A673 (cell line): ENCODE data around the gene DYDC2. TPM values are rescaled to one million over a fixed set of nuclear protein-coding genes. Genes with fewer than 3 reads are reported as not detected.

ENCODE experiments used
- BruUV-seq: library from RNA; stranded (reverse); fragments of 400-500 nt; replicated peaks from 2 replicates; lab custom pipeline; 2021; lab: Mats Ljungman, UMichigan
- CTCF ChIA-PET: fragments of 300-600 bp; sonication (Branson Sonifier 250); formaldehyde crosslinking; loops from one replicate; lab custom pipeline; 2022; ENCODE audit warnings: antibody characterized with exemption; lab: Charles Lee
- POLR2A ChIA-PET: fragments of 300-600 bp; sonication (Branson Sonifier 250); formaldehyde crosslinking; loops from one replicate; lab custom pipeline; 2022; ENCODE audit warnings: antibody characterized with exemption; ENCODE audit not compliant: low non-redundant PET; lab: Charles Lee
- DNase-seq: peaks from one replicate; pipeline ENCODE4 v3.0.0-alpha.2; 2015; ENCODE audit warnings: low spot score
- H3K27ac ChIP-seq: fragments of 200-600 bp; sonication (generic); 2 replicates; pipeline ENCODE4 v1.5.1; 2016; ENCODE audit warnings: mixed run types, low read depth, mild to moderate bottlenecking, mixed read lengths, antibody characterized with exemption, low read length; ENCODE audit not compliant: poor library complexity, severe bottlenecking
- H3K27me3 ChIP-seq: fragments of 200-600 bp; sonication (generic); replicated peaks from 2 replicates; pipeline ENCODE4 v1.6.1; 2017; ENCODE audit warnings: mixed run types, low read depth, mild to moderate bottlenecking, mixed read lengths, antibody characterized with exemption, low read length; ENCODE audit not compliant: insufficient read depth, poor library complexity
- H3K36me3 ChIP-seq: fragments of 200-600 bp; sonication (generic); 2 replicates; pipeline ENCODE4 v1.6.1; 2016; ENCODE audit warnings: mixed run types, mild to moderate bottlenecking, mixed read lengths, antibody characterized with exemption, low read length; ENCODE audit not compliant: insufficient read depth, poor library complexity, severe bottlenecking
- H3K4me1 ChIP-seq: fragments of 200-600 bp; sonication (generic); 2 replicates; pipeline ENCODE4 v1.6.1; 2017; ENCODE audit warnings: mixed run types, mild to moderate bottlenecking, mixed read lengths, antibody characterized with exemption, low read length; ENCODE audit not compliant: insufficient read depth, poor library complexity, severe bottlenecking
- H3K4me3 ChIP-seq: fragments of 200-600 bp; sonication (generic); 2 replicates; pipeline ENCODE4 v1.5.1; 2016; ENCODE audit warnings: low read depth, mixed run types, mild to moderate bottlenecking, mixed read lengths, low read length; ENCODE audit not compliant: poor library complexity, severe bottlenecking
- H3K9me3 ChIP-seq: fragments of 200-600 bp; sonication (generic); 2 replicates; pipeline ENCODE4 v1.6.1; 2016; ENCODE audit warnings: mixed run types, low read depth, mild to moderate bottlenecking, mixed read lengths, antibody characterized with exemption, low read length; ENCODE audit not compliant: poor library complexity, severe bottlenecking
- EZH2 ChIP-seq: fragments of 200-600 bp; sonication (generic); IDR thresholded peaks from 2 replicates; pipeline ENCODE4 v1.6.1; 2017; ENCODE audit warnings: borderline replicate concordance, low read depth, mild to moderate bottlenecking, mixed read lengths, antibody characterized with exemption, low read length; ENCODE audit not compliant: poor library complexity, severe bottlenecking
- intact Hi-C: fragments of 100-400 bp; cut with micrococcal nuclease; formaldehyde crosslinking; loops from one replicate; pipeline ENCODE4 v1.10.0; 2022; ENCODE audit not compliant: unreplicated experiment
- total RNA-seq: library from RNA; stranded (reverse); gene quantifications from 2 replicates; pipeline ENCODE4 v1.2.3, GENCODE V29; 2021
- TF ChIP-seq, protein P1 (sequence below): fragments of 300-800, 200-600 bp; sonication (generic); conservative IDR thresholded peaks from 2 replicates; pipeline ENCODE4 v1.5.1; 2017; ENCODE audit warnings: low read depth, mild to moderate bottlenecking, antibody characterized with exemption, low read length, moderate library complexity, mixed read lengths

The DYDC2 gene
- total RNA-seq, 1 experiment from 2014 or later: not detected

DNA sequence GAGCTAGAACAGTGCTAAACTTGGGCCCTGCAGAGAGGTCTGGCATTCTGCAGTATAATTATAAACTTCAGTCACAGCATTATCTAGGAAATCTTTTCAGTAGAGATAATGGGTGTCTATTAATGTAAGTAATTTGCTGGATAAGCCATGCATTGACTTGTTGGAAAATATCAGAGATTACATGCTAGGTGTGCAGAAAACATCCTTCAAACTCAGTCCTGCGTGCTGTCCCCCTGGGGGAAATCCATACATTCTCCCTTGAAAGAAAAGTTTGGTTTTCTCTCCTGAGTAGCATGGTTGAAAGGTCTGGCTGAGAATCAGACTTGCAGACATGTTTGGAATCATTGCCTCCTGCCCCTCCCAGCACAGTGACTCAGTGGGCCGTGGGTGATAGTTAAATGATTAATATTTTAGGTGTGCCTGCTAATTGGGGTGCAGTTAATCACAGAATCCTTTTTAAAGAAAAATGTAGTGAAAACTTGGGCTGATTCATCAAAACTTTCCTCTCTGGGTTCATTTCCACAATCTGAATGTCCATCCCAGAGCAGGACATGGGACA lies 37.9 kb downstream of the DYDC2 start:
- DNase-seq: no peak
- Histone ChIP-seq H3K4me3 (no peak overlapping the region), H3K27me3 (no peaks in the 10 kb centered on the region), H3K27ac (no peak overlapping the region), H3K9me3 (no peaks in the 10 kb centered on the region), H3K36me3 (no peaks in the 10 kb centered on the region), H3K4me1 (no peaks in the 10 kb centered on the region)
- TF ChIP-seq EZH2: no peak
- CTCF ChIA-PET: interaction anchor here (0.6 kb wide), 1 partner anchor 111 kb away, joined by 3 read pairs; no protein-coding TSS in a partner anchor
- no TSS peak for BruUV-seq
- POLR2A ChIA-PET: interaction anchor here (0.6 kb wide), 1 partner anchor 182 kb away, joined by 8 read pairs; no protein-coding TSS in a partner anchor
- intact Hi-C loops: no loop called here

DNA sequence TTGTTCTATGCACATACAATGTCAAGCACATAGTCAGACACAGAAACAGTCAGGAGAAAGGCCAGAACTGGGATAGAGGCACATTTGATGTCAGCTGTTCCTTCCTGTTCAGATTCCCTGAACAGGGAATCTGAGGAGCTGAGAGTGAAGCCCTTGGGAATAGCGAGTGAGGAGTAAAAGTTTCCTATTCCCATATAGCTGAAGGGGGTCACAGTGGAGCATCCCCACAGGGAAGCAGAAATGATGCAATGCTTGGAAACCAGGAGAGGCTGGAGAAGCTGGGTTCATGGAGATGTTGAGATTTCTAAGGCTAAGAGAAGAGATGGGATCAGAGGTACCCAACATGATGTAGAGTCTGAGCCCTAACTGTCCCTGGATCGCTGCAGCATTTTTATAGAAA lies 40.4 kb downstream of the DYDC2 start:
- CTCF ChIA-PET: interaction anchor here (0.7 kb wide), 1 partner anchor 14 kb away, joined by 3 read pairs; no protein-coding TSS in a partner anchor
- no TSS peak for BruUV-seq
- H3K27me3 ChIP-seq: no peaks in the 10 kb centered on the region
- no peak overlapping the region for H3K4me3 ChIP-seq
- TF ChIP-seq, protein P1, sequence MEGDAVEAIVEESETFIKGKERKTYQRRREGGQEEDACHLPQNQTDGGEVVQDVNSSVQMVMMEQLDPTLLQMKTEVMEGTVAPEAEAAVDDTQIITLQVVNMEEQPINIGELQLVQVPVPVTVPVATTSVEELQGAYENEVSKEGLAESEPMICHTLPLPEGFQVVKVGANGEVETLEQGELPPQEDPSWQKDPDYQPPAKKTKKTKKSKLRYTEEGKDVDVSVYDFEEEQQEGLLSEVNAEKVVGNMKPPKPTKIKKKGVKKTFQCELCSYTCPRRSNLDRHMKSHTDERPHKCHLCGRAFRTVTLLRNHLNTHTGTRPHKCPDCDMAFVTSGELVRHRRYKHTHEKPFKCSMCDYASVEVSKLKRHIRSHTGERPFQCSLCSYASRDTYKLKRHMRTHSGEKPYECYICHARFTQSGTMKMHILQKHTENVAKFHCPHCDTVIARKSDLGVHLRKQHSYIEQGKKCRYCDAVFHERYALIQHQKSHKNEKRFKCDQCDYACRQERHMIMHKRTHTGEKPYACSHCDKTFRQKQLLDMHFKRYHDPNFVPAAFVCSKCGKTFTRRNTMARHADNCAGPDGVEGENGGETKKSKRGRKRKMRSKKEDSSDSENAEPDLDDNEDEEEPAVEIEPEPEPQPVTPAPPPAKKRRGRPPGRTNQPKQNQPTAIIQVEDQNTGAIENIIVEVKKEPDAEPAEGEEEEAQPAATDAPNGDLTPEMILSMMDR: no peak
- no peak for TF ChIP-seq EZH2
- H3K4me1 ChIP-seq: no peaks in the 10 kb centered on the region
- no peaks in the 10 kb centered on the region for H3K36me3 ChIP-seq
- no peaks in the 10 kb centered on the region for H3K9me3 ChIP-seq
- no peak overlapping the region for H3K27ac ChIP-seq
- DNase-seq: no peak
- POLR2A ChIA-PET: no interaction called here
- intact Hi-C loops: no loop called here

DNA sequence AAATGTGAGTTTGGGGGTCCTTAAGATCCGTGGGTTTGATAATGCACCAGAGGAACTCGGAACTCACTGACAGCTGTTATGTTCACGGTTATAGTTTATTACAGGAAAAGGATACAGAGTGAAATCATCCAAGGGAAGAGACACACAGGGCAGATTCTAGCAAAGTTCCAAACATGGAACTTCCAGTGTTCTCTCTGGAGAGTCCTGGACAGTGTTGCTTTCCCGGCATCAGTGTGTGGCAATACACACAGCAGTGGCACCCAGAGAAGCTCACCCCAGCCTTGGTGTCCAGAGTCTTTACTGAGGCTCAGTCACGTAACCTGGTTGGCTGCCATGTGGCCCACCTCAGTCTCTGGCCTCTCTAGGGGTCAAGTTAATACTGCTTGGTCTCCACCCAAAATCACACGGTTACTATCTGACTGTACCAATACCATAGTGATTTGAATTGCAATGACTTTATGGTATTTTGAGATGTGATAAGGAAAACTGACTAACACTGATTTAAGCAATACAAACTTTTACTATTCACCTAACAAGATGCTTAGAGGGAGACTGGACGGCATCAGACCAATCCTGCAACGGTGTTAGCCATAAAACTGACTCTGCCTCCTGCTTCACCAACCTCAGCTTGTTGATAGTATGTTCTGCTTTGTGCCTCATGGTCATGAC lies 43.7 kb downstream of the DYDC2 start:
- no peaks in the 10 kb centered on the region for H3K9me3 ChIP-seq
- intact Hi-C loops: no loop called here
- no peak for DNase-seq
- no peaks in the 10 kb centered on the region for H3K36me3 ChIP-seq
- H3K4me3 ChIP-seq: no peak overlapping the region
- H3K4me1 ChIP-seq: no peaks in the 10 kb centered on the region
- H3K27me3 ChIP-seq: no peaks in the 10 kb centered on the region
- POLR2A ChIA-PET: no interaction called here
- no peak overlapping the region for H3K27ac ChIP-seq
- BruUV-seq: no TSS peak
- CTCF ChIA-PET: no interaction called here
- TF ChIP-seq EZH2: no peak
- TF ChIP-seq, protein P1: no peak
